Gastroesophageal sphincter (tissue), 3 donors: ENCODE results near the gene WDR27.

Source experiments
- CTCF ChIP-seq, 4 experiments: fragments of 200-600 bp in 2 of 4; fragments of 450-650 bp in 2 of 4; sonication (generic) in 1 of 4; IDR thresholded peaks; one replicate each; pipeline ENCODE4 v1.5.1; 2017 to 2019; ENCODE audit warnings: antibody characterized with exemption in 4 of 4, mild to moderate bottlenecking in 2 of 4, moderate library complexity in 2 of 4
- POLR2A ChIP-seq, 2 donors: fragments of 450-650 bp; IDR thresholded peaks; one replicate each; pipeline ENCODE4 v1.6.1; 2017; ENCODE audit warnings: antibody characterized with exemption in 2 of 2, mild to moderate bottlenecking in 2 of 2, moderate library complexity in 1 of 2
- POLR2AphosphoS5 ChIP-seq: sonication (generic); formaldehyde crosslinking; IDR thresholded peaks from one replicate; pipeline ENCODE4 v1.6.1; 2017; ENCODE audit warnings: antibody characterized with exemption

GRCh38 chr6:169420912-169421543 lies 280.8 kb downstream of the WDR27 start:
- TF ChIP-seq POLR2AphosphoS5 (no peak), CTCF (IDR thresholded peaks at IDR 0.05) (peak in 2 of 4 experiments; percentile 35 to 57), POLR2A (IDR thresholded peaks at IDR 0.05) (no peak)
